Measurements from ENCODE around the gene UPB1.

GRCh38 chr22:24576778-24577177, 81.6 kb downstream of the UPB1 start:
- TF ChIP-seq CTCF (conservative IDR thresholded peaks at IDR 0.05) (no peak), ZFX (IDR thresholded peaks at IDR 0.05) (no peak)
